Measurements from ENCODE around the gene GCC2. TPM values are rescaled to one million over a fixed set of nuclear protein-coding genes. Genes with fewer than 3 reads are reported as not detected.

The GCC2 gene
- total RNA-seq, 1 donor from 2014 or later: 53.9 TPM

GRCh38 chr2:108401800-108402199 is 47.2 kb upstream of the GCC2 start:
- Mint-ChIP-seq H3K9me3 (ENCODE audit: unreplicated experiment) (peaks cover 44% of the 10 kb centered on the region), H3K27me3 (ENCODE audit: low read depth, unreplicated experiment) (peaks cover 6% of the 10 kb centered on the region), H3K4me1 (ENCODE audit: low read depth, unreplicated experiment) (peaks cover 14% of the 10 kb centered on the region), H3K36me3 (ENCODE audit: low read depth, unreplicated experiment) (peaks cover 3% of the 10 kb centered on the region), H3K4me3 (ENCODE audit: unreplicated experiment) (no peak overlapping the region), H3K27ac (ENCODE audit: unreplicated experiment) (no peak overlapping the region)
- TF ChIP-seq EZH2 (IDR thresholded peaks at IDR 0.05; ENCODE audit: insufficient read depth, low read length): no peak
- TF ChIP-seq, protein P1, sequence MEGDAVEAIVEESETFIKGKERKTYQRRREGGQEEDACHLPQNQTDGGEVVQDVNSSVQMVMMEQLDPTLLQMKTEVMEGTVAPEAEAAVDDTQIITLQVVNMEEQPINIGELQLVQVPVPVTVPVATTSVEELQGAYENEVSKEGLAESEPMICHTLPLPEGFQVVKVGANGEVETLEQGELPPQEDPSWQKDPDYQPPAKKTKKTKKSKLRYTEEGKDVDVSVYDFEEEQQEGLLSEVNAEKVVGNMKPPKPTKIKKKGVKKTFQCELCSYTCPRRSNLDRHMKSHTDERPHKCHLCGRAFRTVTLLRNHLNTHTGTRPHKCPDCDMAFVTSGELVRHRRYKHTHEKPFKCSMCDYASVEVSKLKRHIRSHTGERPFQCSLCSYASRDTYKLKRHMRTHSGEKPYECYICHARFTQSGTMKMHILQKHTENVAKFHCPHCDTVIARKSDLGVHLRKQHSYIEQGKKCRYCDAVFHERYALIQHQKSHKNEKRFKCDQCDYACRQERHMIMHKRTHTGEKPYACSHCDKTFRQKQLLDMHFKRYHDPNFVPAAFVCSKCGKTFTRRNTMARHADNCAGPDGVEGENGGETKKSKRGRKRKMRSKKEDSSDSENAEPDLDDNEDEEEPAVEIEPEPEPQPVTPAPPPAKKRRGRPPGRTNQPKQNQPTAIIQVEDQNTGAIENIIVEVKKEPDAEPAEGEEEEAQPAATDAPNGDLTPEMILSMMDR (IDR thresholded peaks at IDR 0.05; ENCODE audit: insufficient read depth, low read depth, low read length): no peak
- Histone ChIP-seq H3K9me3 (ENCODE audit: insufficient read depth, low read depth, low read length) (peaks cover 24% of the 10 kb centered on the region), H4K20me1 (ENCODE audit: insufficient read depth, low read length) (no peaks in the 10 kb centered on the region), H3K4me3 (ENCODE audit: insufficient read depth, low read depth, low read length) (no peak overlapping the region), H3K4me1 (ENCODE audit: insufficient read depth, low read length) (no peaks in the 10 kb centered on the region), H3K27ac (ENCODE audit: low read depth, low read length) (no peak overlapping the region), H3K36me3 (ENCODE audit: insufficient read depth, low read length) (no peaks in the 10 kb centered on the region), H3K79me2 (ENCODE audit: insufficient read depth, low read length) (no peaks in the 10 kb centered on the region), H3K9ac (ENCODE audit: low read length) (no peak overlapping the region), H2AFZ (ENCODE audit: low read depth, low read length) (no peak overlapping the region), H3K4me2 (ENCODE audit: low read length) (no peak overlapping the region), H3K27me3 (ENCODE audit: insufficient read depth, low read length) (no peaks in the 10 kb centered on the region)
- FAIRE-seq (no peak), DNase-seq (ENCODE audit: low read depth) (no peak)

DNA sequence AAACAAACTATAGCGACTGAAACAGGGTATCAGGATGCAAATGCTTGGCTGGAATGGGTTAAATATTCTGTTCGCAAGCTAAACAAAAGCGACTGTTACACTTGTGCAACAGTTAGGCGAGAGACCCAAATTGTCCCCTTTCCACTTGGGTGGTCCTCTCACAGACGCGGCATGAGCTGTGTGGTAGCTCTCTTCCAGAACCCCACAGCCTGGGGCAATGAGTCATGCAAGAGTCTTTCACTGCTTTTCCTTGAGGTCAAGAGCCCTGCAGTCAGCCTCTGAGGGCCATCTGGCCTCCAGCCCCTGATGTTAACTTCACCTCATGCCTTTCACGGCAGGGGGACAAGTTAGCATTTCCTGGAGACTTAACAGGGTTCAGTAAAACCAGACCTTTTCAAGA is 45.5 kb upstream of the GCC2 start:
- Mint-ChIP-seq H3K27ac (ENCODE audit: unreplicated experiment) (no peak overlapping the region), H3K36me3 (ENCODE audit: low read depth, unreplicated experiment) (peaks cover 3% of the 10 kb centered on the region), H3K9me3 (ENCODE audit: unreplicated experiment) (peaks cover 38% of the 10 kb centered on the region), H3K4me1 (ENCODE audit: low read depth, unreplicated experiment) (peaks cover 14% of the 10 kb centered on the region), H3K27me3 (ENCODE audit: low read depth, unreplicated experiment) (peaks cover 6% of the 10 kb centered on the region), H3K4me3 (ENCODE audit: unreplicated experiment) (no peak overlapping the region)
- Histone ChIP-seq H3K4me2 (ENCODE audit: low read length) (peak overlapping the region; percentile 33), H2AFZ (ENCODE audit: low read depth, low read length) (no peak overlapping the region), H3K9me3 (ENCODE audit: insufficient read depth, low read depth, low read length) (peaks cover 17% of the 10 kb centered on the region), H3K27ac (ENCODE audit: low read depth, low read length) (no peak overlapping the region), H3K9ac (ENCODE audit: low read length) (no peak overlapping the region), H3K4me3 (ENCODE audit: insufficient read depth, low read depth, low read length) (no peak overlapping the region), H4K20me1 (ENCODE audit: insufficient read depth, low read length) (no peaks in the 10 kb centered on the region), H3K36me3 (ENCODE audit: insufficient read depth, low read length) (no peaks in the 10 kb centered on the region), H3K4me1 (ENCODE audit: insufficient read depth, low read length) (no peaks in the 10 kb centered on the region), H3K27me3 (ENCODE audit: insufficient read depth, low read length) (no peaks in the 10 kb centered on the region), H3K79me2 (ENCODE audit: insufficient read depth, low read length) (no peaks in the 10 kb centered on the region)
- FAIRE-seq (no peak), DNase-seq (ENCODE audit: low read depth) (peak; percentile 63)
- TF ChIP-seq EZH2 (IDR thresholded peaks at IDR 0.05; ENCODE audit: insufficient read depth, low read length): no peak
- TF ChIP-seq, protein P1 (IDR thresholded peaks at IDR 0.05; ENCODE audit: insufficient read depth, low read depth, low read length): no peak

DNA sequence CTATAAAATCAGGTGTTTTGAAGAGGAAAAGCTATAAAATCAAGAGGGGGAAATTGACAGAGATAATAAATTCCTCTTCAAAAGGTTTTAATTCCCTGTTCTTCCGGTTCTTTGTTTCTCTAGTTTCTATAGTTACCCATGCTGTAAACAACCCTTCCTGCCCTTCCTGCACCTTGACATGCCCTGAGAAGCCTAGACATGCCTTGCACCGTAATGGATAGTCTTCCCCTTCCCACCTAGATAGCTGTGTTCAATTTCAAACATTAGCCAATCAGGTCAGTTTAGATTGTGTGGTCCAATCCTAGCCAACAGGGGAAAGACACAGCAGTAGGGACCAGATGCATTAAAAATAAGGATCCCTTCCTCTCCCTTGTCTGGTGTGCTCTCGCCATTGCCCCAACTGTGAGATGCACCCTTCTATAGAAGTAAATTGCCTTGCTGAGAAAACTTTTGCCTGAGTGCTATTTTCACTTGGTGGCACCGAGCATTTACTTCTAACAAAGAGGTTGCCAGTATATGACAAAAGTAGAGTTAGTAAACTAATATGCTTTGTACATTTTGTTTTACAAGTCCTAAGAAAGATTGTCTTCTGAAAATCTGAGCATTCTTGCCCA is 44.1 kb upstream of the GCC2 start:
- H3K4me2 ChIP-seq (ENCODE audit: low read length): no peak overlapping the region
- FAIRE-seq: no peak
- H3K36me3 ChIP-seq (ENCODE audit: insufficient read depth, low read length): no peaks in the 10 kb centered on the region
- Mint-ChIP-seq H3K4me3 (ENCODE audit: unreplicated experiment) (no peak overlapping the region), H3K27me3 (ENCODE audit: low read depth, unreplicated experiment) (peaks cover 6% of the 10 kb centered on the region), H3K4me1 (ENCODE audit: low read depth, unreplicated experiment) (peaks cover 18% of the 10 kb centered on the region), H3K27ac (ENCODE audit: unreplicated experiment) (no peak overlapping the region), H3K36me3 (ENCODE audit: low read depth, unreplicated experiment) (peaks cover 3% of the 10 kb centered on the region), H3K9me3 (ENCODE audit: unreplicated experiment) (peaks cover 27% of the 10 kb centered on the region)
- no peaks in the 10 kb centered on the region for H3K4me1 ChIP-seq (ENCODE audit: insufficient read depth, low read length)
- TF ChIP-seq EZH2 (IDR thresholded peaks at IDR 0.05; ENCODE audit: insufficient read depth, low read length): no peak
- TF ChIP-seq, protein P1 (IDR thresholded peaks at IDR 0.05; ENCODE audit: insufficient read depth, low read depth, low read length): no peak
- H2AFZ ChIP-seq (ENCODE audit: low read depth, low read length): no peak overlapping the region
- H3K27me3 ChIP-seq (ENCODE audit: insufficient read depth, low read length): no peaks in the 10 kb centered on the region
- DNase-seq (ENCODE audit: low read depth): no peak
- H3K4me3 ChIP-seq (ENCODE audit: insufficient read depth, low read depth, low read length): no peak overlapping the region
- H4K20me1 ChIP-seq (ENCODE audit: insufficient read depth, low read length): no peaks in the 10 kb centered on the region
- H3K79me2 ChIP-seq (ENCODE audit: insufficient read depth, low read length): no peaks in the 10 kb centered on the region
- H3K9me3 ChIP-seq (ENCODE audit: insufficient read depth, low read depth, low read length): peaks cover 5% of the 10 kb centered on the region
- H3K9ac ChIP-seq (ENCODE audit: low read length): no peak overlapping the region
- H3K27ac ChIP-seq (ENCODE audit: low read depth, low read length): no peak overlapping the region
